Keratinocyte (primary cell): ENCODE results near the gene COPZ1.

Experiments used
- EZH2 ChIP-seq: IDR thresholded peaks from one replicate; pipeline ENCODE4 v1.6.1; 2012; ENCODE audit warnings: inconsistent platforms, mild to moderate bottlenecking, low read length, moderate library complexity
- TF ChIP-seq, protein P1 (sequence below), 3 experiments: IDR thresholded peaks in 1 of 3; conservative IDR thresholded peaks in 1 of 3; optimal IDR thresholded peaks in 1 of 3; 2 replicates in 2 of 3; 3 replicates in 1 of 3; pipeline versions ENCODE3 to v1.5.1; 2011; ENCODE audit warnings: low read length in 3 of 3, mild to moderate bottlenecking in 3 of 3, moderate library complexity in 2 of 3, control low read depth in 1 of 3, inconsistent platforms in 1 of 3; ENCODE audit not compliant: insufficient read depth in 2 of 3; ENCODE audit errors: extremely low read depth in 1 of 3

DNA sequence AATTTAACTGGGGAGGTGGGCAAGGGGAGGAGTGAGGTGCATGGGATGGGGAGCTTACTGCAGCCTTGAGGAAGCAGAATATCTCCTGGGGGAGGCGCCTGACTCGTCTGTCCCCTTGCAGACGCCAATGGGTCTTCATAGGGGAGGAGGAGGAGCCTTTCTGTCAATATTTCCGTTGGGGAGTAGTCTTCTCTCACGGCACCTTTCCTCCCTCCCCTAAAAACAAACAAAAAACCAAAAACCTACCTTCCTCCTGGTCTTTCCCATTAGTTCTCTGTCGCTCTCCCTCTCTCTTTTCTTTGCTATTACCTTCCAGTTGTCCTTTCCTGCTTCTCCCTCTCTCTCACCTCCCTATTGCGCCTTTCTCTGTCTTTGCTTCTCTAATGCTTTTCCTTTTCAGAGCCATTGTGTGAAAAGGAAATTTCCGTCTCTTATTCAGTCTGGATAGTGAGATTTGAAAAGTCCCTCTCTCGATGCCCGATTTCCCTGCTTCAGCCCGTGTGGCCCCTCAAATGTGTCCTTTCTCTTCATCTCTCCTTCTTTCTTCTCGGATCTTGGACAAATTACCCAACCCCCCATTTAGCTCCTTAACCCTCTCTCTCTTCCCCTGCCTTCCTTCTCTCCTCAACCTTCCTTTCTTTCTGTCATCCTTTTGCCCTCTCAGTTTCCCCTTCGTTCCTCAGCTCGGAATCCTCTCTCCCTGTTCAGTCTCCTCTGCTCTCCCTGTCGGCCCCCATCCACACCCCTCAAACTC lies 33.4 kb downstream of the COPZ1 start:
- TF ChIP-seq, protein P1, sequence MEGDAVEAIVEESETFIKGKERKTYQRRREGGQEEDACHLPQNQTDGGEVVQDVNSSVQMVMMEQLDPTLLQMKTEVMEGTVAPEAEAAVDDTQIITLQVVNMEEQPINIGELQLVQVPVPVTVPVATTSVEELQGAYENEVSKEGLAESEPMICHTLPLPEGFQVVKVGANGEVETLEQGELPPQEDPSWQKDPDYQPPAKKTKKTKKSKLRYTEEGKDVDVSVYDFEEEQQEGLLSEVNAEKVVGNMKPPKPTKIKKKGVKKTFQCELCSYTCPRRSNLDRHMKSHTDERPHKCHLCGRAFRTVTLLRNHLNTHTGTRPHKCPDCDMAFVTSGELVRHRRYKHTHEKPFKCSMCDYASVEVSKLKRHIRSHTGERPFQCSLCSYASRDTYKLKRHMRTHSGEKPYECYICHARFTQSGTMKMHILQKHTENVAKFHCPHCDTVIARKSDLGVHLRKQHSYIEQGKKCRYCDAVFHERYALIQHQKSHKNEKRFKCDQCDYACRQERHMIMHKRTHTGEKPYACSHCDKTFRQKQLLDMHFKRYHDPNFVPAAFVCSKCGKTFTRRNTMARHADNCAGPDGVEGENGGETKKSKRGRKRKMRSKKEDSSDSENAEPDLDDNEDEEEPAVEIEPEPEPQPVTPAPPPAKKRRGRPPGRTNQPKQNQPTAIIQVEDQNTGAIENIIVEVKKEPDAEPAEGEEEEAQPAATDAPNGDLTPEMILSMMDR (optimal IDR thresholded peaks at IDR 0.05 in 1 of 3, IDR thresholded peaks at IDR 0.05 in 1 of 3, conservative IDR thresholded peaks at IDR 0.05 in 1 of 3; ENCODE audit: extremely low read depth in 1 of 3, insufficient read depth in 2 of 3, low read length in 3 of 3): no peak
- no peak for TF ChIP-seq EZH2
